Measurements from ENCODE around the gene TLN1. TPM values are rescaled to one million over a fixed set of nuclear protein-coding genes. Genes with fewer than 3 reads are reported as not detected.

TLN1 gene
- total RNA-seq, 1 donor from 2014 or later: 79.0 TPM

DNA sequence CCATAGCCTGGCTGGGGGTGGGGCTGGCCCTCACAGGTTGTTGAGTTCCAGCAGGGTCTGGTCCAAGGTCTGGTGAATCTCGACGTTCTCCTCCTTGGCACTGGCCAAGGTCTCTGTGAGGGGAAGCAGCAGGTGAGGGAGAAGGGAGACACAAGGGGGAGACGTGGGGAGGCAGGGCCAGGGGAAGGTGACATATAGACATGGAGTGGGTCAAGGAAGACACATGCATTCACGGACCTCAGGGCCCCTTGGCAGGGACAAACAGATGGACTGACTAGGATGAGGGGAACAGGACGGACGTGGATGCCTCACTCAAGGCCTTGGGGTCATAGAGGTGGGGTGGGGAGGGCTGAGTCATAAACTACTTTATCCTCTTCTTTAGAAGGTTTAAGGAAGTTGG, 49.9 kb downstream of the TLN1 start:
- no peak for FAIRE-seq
- H3K27me3 ChIP-seq (ENCODE audit: control insufficient read depth, insufficient read depth, low read length): no peaks in the 10 kb centered on the region

DNA sequence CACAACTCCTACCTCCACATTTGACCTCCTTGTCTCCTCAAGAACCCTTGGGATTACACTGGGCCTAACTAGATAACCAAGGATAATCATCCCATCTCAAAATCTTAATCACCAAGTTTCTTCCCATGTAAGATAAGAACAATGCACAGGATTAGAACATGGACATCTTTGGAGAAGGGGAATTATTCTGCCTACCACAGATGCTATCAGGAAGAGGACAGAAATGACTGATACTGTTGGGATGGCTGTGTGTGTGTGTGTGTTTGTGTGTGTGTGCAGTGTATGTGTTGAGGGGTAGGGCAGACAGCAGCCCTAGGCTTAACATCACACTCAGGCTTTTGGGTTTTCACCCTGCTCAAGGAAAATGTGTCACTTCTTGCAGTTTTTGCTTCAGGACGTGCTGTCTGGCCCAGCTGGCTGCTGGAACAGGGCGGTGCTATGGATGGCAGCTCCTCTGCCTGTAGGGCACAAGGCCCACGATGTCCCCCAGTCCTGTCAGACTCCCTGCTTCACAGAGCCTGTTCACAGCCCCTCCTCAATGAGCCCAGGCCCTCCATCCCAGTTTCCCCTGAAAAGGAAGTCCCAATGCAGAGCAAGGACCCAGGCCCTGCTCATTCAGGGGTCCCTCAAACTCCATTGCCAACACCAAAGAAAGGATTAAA, 50.5 kb downstream of the TLN1 start:
- TF ChIP-seq, protein P1, sequence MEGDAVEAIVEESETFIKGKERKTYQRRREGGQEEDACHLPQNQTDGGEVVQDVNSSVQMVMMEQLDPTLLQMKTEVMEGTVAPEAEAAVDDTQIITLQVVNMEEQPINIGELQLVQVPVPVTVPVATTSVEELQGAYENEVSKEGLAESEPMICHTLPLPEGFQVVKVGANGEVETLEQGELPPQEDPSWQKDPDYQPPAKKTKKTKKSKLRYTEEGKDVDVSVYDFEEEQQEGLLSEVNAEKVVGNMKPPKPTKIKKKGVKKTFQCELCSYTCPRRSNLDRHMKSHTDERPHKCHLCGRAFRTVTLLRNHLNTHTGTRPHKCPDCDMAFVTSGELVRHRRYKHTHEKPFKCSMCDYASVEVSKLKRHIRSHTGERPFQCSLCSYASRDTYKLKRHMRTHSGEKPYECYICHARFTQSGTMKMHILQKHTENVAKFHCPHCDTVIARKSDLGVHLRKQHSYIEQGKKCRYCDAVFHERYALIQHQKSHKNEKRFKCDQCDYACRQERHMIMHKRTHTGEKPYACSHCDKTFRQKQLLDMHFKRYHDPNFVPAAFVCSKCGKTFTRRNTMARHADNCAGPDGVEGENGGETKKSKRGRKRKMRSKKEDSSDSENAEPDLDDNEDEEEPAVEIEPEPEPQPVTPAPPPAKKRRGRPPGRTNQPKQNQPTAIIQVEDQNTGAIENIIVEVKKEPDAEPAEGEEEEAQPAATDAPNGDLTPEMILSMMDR (IDR thresholded peaks at IDR 0.05; ENCODE audit: insufficient read depth, low read length, severe bottlenecking): no peak
- FAIRE-seq: peak; percentile 89
- no peak for DNase-seq (ENCODE audit: low read depth)
- H3K27me3 ChIP-seq (ENCODE audit: control insufficient read depth, insufficient read depth, low read length): no peaks in the 10 kb centered on the region
- H3K4me3 ChIP-seq (ENCODE audit: low read depth, low read length): no peak overlapping the region
- H3K36me3 ChIP-seq (ENCODE audit: control insufficient read depth, insufficient read depth, low read length): peaks cover 13% of the 10 kb centered on the region

More for the DNA sequence above, 49.9 kb downstream of the TLN1 start:
- DNase-seq (ENCODE audit: low read depth): no peak
- H3K4me3 ChIP-seq (ENCODE audit: low read depth, low read length): no peak overlapping the region
- peaks cover 15% of the 10 kb centered on the region for H3K36me3 ChIP-seq (ENCODE audit: control insufficient read depth, insufficient read depth, low read length)
- TF ChIP-seq, protein P1 (IDR thresholded peaks at IDR 0.05; ENCODE audit: insufficient read depth, low read length, severe bottlenecking): no peak

DNA sequence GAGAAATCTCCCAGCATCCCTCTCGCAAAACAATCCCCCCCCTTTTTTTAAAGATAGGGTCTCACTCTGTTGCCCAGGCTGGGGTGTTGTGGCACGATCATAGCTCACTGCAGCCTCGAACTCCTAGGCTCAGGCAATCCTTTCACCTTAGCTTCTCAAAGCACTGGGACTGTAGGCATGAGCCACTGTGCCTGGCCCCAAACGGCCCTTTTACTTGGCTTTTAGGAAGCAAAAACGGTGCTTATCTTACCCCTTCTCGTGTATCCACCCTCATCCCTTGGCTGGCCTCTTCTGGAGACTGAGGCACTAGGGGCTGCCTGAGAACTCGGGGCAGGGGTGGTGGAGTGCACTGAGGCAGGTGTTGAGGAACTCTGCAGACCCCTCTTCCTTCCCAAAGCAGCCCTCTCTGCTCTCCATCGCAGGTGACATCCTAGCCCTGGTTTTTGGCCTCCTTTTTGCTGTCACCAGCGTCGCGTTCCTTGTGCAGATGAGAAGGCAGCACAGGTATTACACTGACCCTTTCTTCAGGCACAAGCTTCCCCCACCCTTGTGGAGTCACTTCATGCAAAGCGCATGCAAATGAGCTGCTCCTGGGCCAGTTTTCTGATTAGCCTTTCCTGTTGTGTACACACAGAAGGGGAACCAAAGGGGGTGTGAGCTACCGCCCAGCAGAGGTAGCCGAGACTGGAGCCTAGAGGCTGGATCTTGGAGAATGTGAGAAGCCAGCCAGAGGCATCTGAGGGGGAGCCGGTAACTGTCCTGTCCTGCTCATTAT, 51.5 kb downstream of the TLN1 start:
- no peak for FAIRE-seq
- Histone ChIP-seq H3K27me3 (ENCODE audit: control insufficient read depth, insufficient read depth, low read length) (no peaks in the 10 kb centered on the region), H3K4me3 (ENCODE audit: low read depth, low read length) (no peak overlapping the region), H3K36me3 (ENCODE audit: control insufficient read depth, insufficient read depth, low read length) (peaks cover 14% of the 10 kb centered on the region)
- no peak for DNase-seq (ENCODE audit: low read depth)
- TF ChIP-seq, protein P1 (IDR thresholded peaks at IDR 0.05; ENCODE audit: insufficient read depth, low read length, severe bottlenecking): no peak

DNA sequence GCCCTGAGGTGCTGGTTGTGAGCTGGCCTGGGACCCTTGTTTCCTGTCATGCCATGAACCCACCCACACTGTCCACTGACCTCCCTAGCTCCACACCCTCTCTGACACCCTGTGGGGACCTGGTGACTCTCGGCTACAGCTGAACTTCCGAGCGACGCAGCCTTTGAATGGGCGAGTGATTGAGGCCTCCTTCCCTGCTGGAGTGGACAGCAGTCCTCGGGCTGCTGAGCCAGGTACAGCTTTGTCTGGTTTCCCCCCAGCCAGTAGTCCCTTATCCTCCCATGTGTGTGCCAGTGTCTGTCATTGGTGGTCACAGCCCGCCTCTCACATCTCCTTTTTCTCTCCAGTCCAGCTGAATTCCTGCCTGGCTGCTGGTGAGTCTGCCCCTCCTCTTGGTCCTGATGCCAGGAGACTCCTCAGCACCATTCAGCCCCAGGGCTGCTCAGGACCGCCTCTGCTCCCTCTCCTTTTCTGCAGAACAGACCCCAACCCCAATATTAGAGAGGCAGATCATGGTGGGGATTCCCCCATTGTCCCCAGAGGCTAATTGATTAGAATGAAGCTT, 52.1 kb downstream of the TLN1 start:
- DNase-seq (ENCODE audit: low read depth) (no peak), FAIRE-seq (no peak)
- TF ChIP-seq, protein P1 (IDR thresholded peaks at IDR 0.05; ENCODE audit: insufficient read depth, low read length, severe bottlenecking): no peak
- H3K27me3 ChIP-seq (ENCODE audit: control insufficient read depth, insufficient read depth, low read length): no peaks in the 10 kb centered on the region
- H3K4me3 ChIP-seq (ENCODE audit: low read depth, low read length): no peak overlapping the region
- peaks cover 10% of the 10 kb centered on the region for H3K36me3 ChIP-seq (ENCODE audit: control insufficient read depth, insufficient read depth, low read length)

DNA sequence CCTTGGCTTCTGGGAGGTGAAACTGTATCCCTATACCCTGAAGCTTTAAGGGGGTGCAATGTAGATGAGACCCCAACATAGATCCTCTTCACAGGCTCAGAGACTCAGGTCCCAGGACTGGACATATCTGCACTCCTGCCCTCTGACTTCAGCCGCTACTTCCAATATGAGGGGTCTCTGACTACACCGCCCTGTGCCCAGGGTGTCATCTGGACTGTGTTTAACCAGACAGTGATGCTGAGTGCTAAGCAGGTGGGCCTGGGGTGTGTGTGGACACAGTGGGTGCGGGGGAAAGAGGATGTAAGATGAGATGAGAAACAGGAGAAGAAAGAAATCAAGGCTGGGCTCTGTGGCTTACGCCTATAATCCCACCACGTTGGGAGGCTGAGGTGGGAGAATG, 52.9 kb downstream of the TLN1 start:
- DNase-seq (ENCODE audit: low read depth): no peak
- no peak for FAIRE-seq

More for the DNA sequence above, 52.9 kb downstream of the TLN1 start:
- H3K27me3 ChIP-seq (ENCODE audit: control insufficient read depth, insufficient read depth, low read length): no peaks in the 10 kb centered on the region
- TF ChIP-seq, protein P1 (IDR thresholded peaks at IDR 0.05; ENCODE audit: insufficient read depth, low read length, severe bottlenecking): no peak
- peaks cover 7% of the 10 kb centered on the region for H3K36me3 ChIP-seq (ENCODE audit: control insufficient read depth, insufficient read depth, low read length)
- no peak overlapping the region for H3K4me3 ChIP-seq (ENCODE audit: low read depth, low read length)
